KOPT-K1 (cell line): ENCODE measurements around the gene VAT1L.

Experiments
- H3K27ac ChIP-seq: fragments of 200-600 bp; sonication (generic); 2 replicates; pipeline ENCODE4 v1.5.1; 2016; ENCODE audit warnings: antibody characterized with exemption, mild to moderate bottlenecking, low read depth, low read length; ENCODE audit not compliant: poor library complexity, severe bottlenecking
- H3K36me3 ChIP-seq: fragments of 200-600 bp; sonication (generic); 2 replicates; pipeline ENCODE4 v1.5.1; 2017; ENCODE audit warnings: antibody characterized with exemption, mild to moderate bottlenecking, low read length, moderate library complexity; ENCODE audit not compliant: insufficient read depth
- H3K9me3 ChIP-seq: fragments of 200-600 bp; sonication (generic); 2 replicates; pipeline ENCODE4 v1.5.1; 2017; ENCODE audit warnings: antibody characterized with exemption, low read length, mild to moderate bottlenecking; ENCODE audit not compliant: insufficient read depth, poor library complexity, severe bottlenecking

VAT1L gene

DNA sequence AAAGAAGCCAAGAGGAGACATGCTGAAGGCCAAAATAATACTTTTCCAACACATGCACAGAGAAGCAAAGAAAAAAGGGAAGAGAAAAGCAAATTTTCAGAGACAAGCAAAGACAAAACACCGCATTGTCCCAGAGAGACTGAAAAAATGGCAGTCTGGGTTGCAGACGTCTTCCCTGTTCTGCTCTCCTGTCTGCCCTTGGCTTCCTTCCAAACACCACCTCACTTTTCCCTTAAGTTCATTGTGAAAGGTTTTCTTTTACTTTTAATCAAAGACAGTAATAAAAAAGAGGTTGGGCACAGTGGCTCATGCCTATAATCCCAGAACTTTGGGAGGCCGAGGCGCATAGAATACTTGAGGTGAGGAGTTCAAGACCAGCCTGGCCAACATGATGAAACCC is 21.2 kb upstream of the VAT1L start:
- H3K27ac ChIP-seq: no peak overlapping the region
- no peaks in the 10 kb centered on the region for H3K9me3 ChIP-seq
- no peaks in the 10 kb centered on the region for H3K36me3 ChIP-seq

DNA sequence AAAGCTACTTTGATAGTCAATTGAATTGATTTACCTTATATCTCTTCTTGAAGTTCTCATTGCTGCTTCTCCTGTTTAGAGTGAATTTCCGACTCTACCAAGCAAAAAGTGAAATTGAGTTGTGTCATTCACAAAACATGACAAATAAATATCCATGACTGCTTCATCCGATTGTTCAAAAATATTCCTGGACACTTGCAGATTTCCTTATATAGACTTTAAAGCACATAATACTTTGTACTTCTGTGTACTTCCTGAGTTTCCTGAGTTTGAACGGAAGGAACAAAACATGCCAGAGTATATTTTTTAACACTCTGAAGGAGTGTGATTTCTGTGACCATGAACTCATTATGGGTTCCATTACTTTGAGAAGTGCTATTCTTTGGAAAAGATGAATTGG is 20.5 kb upstream of the VAT1L start:
- H3K27ac ChIP-seq: no peak overlapping the region
- H3K9me3 ChIP-seq: no peaks in the 10 kb centered on the region
- no peaks in the 10 kb centered on the region for H3K36me3 ChIP-seq

DNA sequence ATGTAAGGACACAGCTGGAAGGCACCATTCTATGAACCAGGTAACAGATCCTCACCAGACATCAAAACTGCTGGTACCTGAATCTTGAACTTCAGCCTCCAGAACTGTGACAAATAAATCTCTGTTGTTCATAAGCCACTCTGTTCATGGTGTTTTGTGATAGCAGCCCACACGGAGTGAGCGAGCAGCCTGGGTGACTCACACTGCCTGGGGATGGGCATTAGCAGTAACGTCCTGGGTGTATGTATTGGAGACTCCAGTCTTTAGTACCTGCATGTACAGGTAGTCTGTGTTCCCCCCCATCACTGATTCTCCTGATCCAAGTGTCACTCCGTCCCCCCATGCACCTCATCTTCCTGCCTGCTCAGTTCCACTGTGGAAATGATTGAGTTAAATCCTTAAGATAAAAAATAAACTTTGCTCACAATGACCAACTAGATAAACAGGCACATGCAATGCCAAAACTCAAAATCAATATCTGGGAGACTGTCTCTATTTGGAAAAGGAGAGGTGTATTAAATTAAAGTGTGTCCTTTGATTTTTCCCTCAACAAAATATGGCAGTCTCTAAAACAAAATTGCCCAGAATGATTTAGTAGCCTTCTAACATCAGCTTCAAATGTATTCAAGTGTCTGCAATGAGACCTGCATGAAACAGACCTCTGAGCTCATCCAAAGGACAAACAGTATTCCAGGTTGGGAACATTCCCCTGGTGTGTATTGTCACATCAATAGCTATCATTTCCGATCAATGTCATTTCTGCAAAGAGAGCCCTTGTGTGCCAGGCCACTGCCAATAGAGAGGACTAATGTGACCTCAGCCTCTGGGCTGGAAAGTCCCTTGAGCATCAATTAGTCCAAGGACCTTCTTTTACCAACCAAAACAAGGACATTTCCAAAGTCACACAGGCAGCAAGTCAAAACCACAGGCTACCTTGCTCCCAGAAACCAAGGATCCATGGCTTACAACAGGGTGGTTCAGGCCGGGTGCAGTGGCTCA is 12.2 kb upstream of the VAT1L start:
- H3K27ac ChIP-seq: no peak overlapping the region
- no peaks in the 10 kb centered on the region for H3K36me3 ChIP-seq
- no peaks in the 10 kb centered on the region for H3K9me3 ChIP-seq

DNA sequence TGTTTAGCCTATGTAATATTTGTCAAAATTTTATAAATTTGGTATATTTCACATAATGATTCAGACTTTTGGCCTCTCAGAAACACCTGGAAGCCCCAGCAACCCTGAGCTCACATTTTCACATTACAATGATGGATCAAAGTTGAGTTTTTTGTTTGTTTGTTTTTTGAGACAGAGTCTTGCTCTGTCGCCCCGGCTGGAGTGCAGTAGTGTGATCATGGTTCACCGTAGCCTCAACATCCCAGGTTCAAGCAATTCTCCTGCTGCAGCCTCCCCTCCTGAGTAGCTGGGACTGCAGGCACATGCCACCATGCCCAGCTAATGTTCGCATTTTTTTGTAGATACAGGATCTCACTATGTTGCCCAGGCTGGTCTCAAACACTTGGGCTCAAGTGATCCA is 10.6 kb upstream of the VAT1L start:
- no peaks in the 10 kb centered on the region for H3K36me3 ChIP-seq
- H3K27ac ChIP-seq: no peak overlapping the region
- H3K9me3 ChIP-seq: no peaks in the 10 kb centered on the region

DNA sequence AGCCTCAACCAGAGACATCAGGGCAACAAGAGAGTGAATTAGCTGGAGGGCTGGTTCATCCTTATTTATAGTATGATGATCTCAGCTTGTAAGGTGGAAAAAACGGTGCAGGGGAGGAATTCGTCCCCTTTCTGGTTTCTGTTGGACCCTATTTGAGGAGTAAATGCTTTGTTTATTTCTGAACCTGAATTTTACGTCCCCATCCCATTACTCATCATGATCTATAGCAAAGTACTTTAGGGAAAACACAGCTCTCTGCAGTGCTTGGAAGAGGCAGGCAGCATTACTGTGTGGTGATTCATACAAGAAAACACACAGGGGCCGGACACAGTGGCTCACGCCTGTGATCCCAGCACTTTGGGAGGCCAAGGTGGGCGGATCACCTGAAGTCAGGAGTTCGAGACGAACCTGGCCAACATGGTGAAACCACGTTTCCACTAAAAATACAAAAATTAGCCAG is 8.0 kb upstream of the VAT1L start:
- Histone ChIP-seq H3K9me3 (no peaks in the 10 kb centered on the region), H3K36me3 (no peaks in the 10 kb centered on the region), H3K27ac (no peak overlapping the region)

DNA sequence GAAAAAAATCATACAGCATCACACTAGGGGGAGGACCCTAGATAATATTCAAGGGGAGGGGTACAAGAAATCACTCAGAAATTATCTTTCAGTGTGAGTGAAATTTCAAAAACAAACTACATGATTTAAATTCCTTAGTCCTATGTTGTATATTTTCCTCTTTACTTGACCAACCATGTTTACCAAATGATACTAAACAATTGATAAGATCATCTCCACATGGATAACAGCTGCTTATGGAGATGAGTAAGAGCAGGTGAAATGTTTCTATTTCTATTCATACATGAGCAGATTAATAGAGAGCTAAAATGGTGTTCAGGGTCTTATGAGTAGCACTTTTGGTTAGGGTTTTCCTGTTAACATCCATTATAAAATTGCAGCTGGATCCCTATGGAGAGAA is 7.3 kb upstream of the VAT1L start:
- Histone ChIP-seq H3K36me3 (no peaks in the 10 kb centered on the region), H3K27ac (no peak overlapping the region), H3K9me3 (no peaks in the 10 kb centered on the region)

DNA sequence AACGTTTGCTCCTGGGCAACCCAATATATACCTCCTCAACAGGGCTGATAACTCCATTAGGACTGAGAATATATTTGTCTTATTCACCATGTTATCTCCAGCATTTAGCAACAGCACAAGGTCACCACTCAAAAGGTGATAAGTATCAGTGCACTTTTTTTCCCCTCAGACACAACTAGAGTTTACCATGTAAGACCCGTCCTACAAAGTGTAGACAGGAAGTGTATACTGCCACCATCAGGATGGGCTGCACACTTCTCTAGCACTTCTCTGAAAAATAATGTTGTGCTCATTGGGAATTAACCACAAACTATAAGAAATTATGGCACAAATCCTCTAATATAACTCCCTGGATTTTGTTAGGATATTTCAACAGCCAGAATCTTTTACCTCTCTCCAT is 5.7 kb upstream of the VAT1L start:
- Histone ChIP-seq H3K27ac (no peak overlapping the region), H3K9me3 (no peaks in the 10 kb centered on the region)

DNA sequence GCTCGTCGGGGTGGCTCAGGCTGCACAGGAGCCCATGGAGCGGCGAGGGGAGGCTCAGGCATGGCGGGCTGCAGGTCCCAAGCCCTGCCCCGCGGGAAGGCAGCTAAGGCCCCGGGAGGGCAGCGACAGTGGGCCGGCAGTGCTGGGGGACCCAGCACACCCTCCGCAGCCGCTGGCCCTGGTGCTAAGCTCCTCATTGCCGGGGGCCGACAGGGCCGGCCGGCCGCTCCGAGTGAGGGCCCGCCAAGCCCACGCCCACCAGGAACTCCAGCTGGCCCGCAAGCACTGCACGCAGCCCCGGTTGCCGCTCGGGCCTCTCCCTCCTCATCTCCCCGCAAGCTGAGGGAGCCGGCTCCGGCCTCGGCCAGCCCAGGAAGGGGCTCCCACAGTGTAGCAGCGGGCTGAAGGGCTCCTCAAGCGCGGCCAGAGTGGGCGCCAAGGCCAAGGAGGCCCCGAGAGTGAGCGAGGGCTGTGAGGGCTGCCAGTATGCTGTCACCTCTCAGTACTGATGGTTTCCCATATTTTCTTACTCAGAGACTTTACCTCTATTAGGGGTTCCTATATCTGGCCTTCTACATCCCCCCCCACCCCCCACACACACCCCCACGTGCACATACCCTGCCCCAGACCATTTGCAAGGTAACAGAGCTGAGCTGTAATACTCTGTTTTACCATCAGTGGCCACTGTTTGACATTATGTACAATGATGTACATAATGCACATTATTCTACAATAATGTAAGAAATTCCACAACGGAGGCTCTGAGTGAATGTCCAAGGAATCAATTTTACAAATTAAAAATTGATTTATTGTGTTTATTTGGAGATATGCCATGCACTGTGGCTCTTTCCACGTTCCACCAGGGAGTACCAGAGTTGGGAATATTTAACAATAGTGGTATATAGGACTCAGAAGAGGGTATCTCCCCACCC is 3.7 kb upstream of the VAT1L start:
- peaks cover 14% of the 10 kb centered on the region for H3K9me3 ChIP-seq
- no peak overlapping the region for H3K27ac ChIP-seq
- H3K36me3 ChIP-seq: no peaks in the 10 kb centered on the region

More for the DNA sequence above, 5.7 kb upstream of the VAT1L start:
- H3K36me3 ChIP-seq: no peaks in the 10 kb centered on the region

DNA sequence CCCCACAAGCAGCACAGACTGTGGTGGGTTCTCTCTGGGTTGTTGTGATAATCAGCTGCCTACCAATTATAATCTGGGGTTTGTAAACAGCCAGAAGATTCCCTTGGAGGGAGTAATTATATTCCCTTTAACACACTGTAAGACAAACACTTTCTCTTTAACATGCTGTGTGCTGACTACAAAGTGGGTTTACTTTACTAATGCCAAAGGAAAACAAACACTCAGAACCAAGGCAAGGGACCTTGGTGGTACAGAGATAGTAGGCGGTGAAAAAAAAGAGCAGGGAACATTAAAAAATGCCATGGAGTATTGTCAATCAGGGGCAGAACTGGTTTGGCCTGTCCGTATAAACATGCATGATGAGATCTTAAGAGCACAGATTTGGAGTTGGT is 3.0 kb upstream of the VAT1L start:
- no peaks in the 10 kb centered on the region for H3K36me3 ChIP-seq
- peaks cover 14% of the 10 kb centered on the region for H3K9me3 ChIP-seq
- no peak overlapping the region for H3K27ac ChIP-seq

DNA sequence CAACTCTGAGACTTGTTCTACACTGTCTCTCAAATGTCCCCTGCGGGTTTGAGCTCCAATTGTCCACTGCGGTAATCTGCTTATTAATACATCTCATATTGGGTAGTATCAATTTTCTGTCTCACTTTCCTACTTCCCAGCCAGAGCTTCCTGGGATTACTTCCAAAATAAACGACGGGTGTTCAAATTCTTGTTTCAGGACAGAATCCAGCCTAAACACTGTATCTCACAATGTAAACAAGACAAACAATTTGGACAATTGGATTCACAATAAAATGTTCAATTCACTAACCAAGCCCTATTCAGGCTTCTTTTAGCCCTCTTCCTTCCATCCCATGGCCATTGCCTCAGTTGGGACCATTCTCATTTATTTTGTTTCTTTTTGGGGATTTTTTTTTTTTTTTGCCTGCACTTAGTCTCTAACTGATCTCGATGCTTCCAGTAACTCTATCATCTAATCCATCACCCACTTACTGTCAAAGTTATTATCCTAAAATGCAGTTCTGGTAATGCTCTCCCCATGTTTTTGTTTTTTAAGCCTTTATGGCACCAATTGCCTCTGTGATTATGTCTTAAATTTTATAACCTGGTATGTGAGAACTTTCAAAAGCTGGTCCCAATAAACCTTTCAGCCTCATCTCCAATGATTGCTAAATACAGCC is 2.0 kb upstream of the VAT1L start:
- H3K36me3 ChIP-seq: no peaks in the 10 kb centered on the region
- H3K27ac ChIP-seq: no peak overlapping the region
- H3K9me3 ChIP-seq: peaks cover 14% of the 10 kb centered on the region

DNA sequence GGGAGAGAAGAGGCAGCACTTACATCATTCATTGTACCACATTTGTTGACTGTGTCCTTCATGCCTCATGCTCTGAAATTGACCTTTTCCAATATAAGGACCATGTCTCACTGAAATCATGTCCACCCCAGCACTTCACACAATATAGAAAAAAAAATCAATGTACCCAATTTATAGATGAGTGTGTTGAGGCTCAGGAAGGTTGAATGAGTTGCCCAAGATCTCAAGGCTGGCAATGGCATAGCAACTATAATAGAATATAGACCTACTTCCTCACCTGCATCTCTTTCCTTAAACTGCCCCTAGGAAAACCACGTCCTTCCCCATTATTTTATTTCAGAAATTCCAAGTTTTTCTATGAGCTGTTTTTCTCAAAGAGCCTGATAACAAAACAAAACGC is 912 bp upstream of the VAT1L start:
- Histone ChIP-seq H3K36me3 (no peaks in the 10 kb centered on the region), H3K9me3 (peaks cover 14% of the 10 kb centered on the region), H3K27ac (no peak overlapping the region)

DNA sequence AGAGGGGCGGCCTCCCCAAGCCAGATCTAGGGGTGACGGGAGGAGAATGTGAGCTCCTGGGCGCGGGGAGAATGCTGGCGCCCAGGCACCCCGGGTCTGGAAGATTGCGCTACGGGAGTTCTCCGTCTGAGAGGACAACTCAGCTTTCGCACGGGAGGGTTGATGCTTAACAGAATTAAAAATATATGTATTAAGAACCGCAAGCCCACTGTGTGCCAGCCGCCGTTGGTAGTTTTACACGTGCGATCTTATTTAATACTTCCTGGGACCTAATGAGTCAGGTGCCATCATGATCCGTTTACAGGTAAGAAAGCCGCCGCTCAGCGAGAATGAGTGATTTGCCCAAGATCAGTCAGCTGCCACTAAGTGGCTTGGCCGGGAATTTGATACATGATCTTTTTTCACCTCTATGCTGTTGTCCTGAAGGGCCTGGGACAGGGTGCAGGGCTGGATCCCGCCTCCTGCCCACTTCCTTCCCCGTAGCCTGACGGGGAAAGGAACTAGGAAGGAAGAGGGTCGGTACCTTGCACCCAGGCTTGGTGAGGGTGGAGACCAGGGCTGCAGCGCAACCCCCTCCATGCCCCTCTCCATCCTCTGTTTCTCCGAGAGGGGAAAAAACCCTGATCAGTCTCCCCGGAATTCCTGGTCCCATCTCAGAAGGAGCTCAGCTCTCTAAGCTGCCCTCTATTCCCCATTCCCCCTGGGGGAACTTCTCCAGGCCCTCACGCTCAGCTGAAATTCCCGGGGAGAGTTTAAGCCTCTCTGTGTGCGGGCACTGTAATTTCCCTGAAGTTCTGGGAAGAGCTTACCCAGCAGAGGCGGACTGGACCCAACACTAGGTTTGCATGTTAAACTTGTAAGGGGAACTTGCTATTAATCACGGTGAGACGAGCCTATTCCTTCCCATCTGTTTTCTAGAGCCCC is 983 bp downstream of the VAT1L start:
- Histone ChIP-seq H3K36me3 (no peaks in the 10 kb centered on the region), H3K27ac (no peak overlapping the region), H3K9me3 (peaks cover 14% of the 10 kb centered on the region)

DNA sequence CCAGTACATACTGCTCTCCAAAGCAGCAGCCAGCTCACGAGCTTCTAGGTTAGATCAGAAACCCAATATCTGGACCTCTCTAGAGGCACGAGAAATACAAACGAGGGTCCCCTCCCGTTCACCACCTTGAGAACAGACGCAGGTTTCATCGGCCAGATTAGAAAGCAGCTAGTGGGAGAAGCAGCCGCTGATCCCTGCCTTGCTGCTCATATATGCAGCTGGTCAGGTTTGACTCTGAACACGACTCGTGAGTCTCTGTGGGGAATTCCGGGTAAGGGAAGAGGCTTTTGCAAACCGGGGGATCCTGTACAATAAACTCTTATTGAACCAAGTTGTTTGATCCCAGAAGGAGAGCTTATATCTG is 1.6 kb downstream of the VAT1L start:
- no peak overlapping the region for H3K27ac ChIP-seq

DNA sequence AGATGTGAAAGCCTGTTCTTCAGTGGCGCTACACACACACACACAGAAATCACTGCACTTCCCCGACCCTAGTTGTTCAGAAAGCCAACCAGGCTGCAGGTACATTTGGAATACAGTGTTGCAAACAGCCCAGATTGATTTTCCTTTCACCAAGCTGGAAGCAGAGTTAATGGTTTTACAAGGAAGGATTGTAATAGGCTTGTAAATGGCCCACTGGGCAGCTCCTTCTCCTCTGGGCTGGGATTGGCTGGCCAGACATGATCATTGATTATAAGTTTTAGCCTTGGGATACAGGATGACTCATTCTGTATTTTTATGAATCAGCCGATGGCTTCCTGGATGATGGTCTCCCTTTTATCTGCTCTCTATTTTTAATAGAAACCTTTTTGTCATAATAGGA is 2.5 kb downstream of the VAT1L start:
- Histone ChIP-seq H3K9me3 (peaks cover 14% of the 10 kb centered on the region), H3K27ac (no peak overlapping the region), H3K36me3 (no peaks in the 10 kb centered on the region)

More for the DNA sequence above, 1.6 kb downstream of the VAT1L start:
- H3K9me3 ChIP-seq: peaks cover 14% of the 10 kb centered on the region
- no peaks in the 10 kb centered on the region for H3K36me3 ChIP-seq
